Smooth muscle cell (in vitro differentiated cells): Measurements from ENCODE around the gene RAB3C. TPM values are rescaled to one million over a fixed set of nuclear protein-coding genes. Genes with fewer than 3 reads are reported as not detected.

Experiments
- DNase-seq: peaks from one replicate; lab custom pipeline; 2025; ENCODE audit not compliant: unreplicated experiment; lab: John Stamatoyannopoulos, UW
- H2AFZ ChIP-seq: fragments of 200-600 bp; sonication (generic); 2 replicates; pipeline ENCODE4 v1.6.0; 2016; ENCODE audit warnings: antibody characterized with exemption, low read depth, mild to moderate bottlenecking
- H3F3A ChIP-seq: fragments of 200-600 bp; sonication (generic); 2 replicates; pipeline ENCODE4 v1.6.0; 2017; ENCODE audit warnings: antibody characterized with exemption, low read depth
- H3K27ac ChIP-seq: fragments of 200-600 bp; sonication (generic); 2 replicates; pipeline ENCODE4 v1.5.1; 2016; ENCODE audit warnings: low read depth, mild to moderate bottlenecking
- H3K27me3 ChIP-seq: fragments of 200-600 bp; sonication (generic); 2 replicates; pipeline ENCODE4 v1.6.1; 2016; ENCODE audit warnings: low read depth, mild to moderate bottlenecking
- H3K36me3 ChIP-seq: fragments of 200-600 bp; sonication (generic); 2 replicates; pipeline ENCODE4 v1.5.1; 2016; ENCODE audit warnings: low read depth
- H3K4me1 ChIP-seq: fragments of 200-600 bp; sonication (generic); 2 replicates; pipeline ENCODE4 v1.5.1; 2016; ENCODE audit warnings: low read depth
- H3K4me2 ChIP-seq: fragments of 200-600 bp; sonication (generic); 2 replicates; pipeline ENCODE4 v1.6.0; 2016; ENCODE audit warnings: mild to moderate bottlenecking
- H3K4me3 ChIP-seq: fragments of 200-600 bp; sonication (generic); 2 replicates; pipeline ENCODE4 v1.5.1; 2016; ENCODE audit warnings: mild to moderate bottlenecking
- H3K79me2 ChIP-seq: fragments of 200-600 bp; sonication (generic); 2 replicates; pipeline ENCODE4 v1.6.0; 2016; ENCODE audit warnings: low read depth, mild to moderate bottlenecking
- H3K9ac ChIP-seq: fragments of 200-600 bp; sonication (generic); 2 replicates; pipeline ENCODE4 v1.6.0; 2016; ENCODE audit warnings: low read depth
- H3K9me3 ChIP-seq: fragments of 200-600 bp; sonication (generic); replicated peaks from 2 replicates; pipeline ENCODE4 v1.5.1; 2016; ENCODE audit warnings: low read depth
- H4K20me1 ChIP-seq: fragments of 200-600 bp; sonication (generic); 2 replicates; pipeline ENCODE4 v1.6.0; 2016; ENCODE audit warnings: low read depth
- CTCF ChIP-seq: fragments of 200-600 bp; sonication (generic); IDR thresholded peaks from 2 replicates; pipeline ENCODE4 v1.5.1; 2017; ENCODE audit warnings: borderline replicate concordance, mild to moderate bottlenecking, antibody characterized with exemption; ENCODE audit not compliant: insufficient read depth, poor library complexity, severe bottlenecking
- WGBS: methylation state at CpG from one replicate; pipeline ENCODE4 v1.1.7; 2016; ENCODE audit warnings: low lambda C conversion rate; 5-methylcytosine and 5-hydroxymethylcytosine counted together
- polyA plus RNA-seq: library from polyadenylated mRNA; unstranded; fragments of >200 nt; fragmentation: Nextera tagmentation; extraction: Ambion mirVana; gene quantifications from 2 replicates; pipeline ENCODE4 v1.2.1, GENCODE V29; 2016
- total RNA-seq: library from RNA; depleted of rRNA; stranded (reverse); fragments of >200 nt; gene quantifications from 2 replicates; pipeline ENCODE4 v1.2.3, GENCODE V29; 2014

RAB3C gene
- total and polyA plus RNA-seq, 2 experiments from 2014 or later, result 0.10 to 1.1 TPM

- no peaks in the 10 kb centered on the region for H3K36me3 ChIP-seq
- no peak overlapping the region for H3K9ac ChIP-seq
- WGBS, result 63% methylated on average over 3 of the region's 3 CpGs
- H3K4me2 ChIP-seq, result no peak overlapping the region
- H4K20me1 ChIP-seq, result no peaks in the 10 kb centered on the region
- H3K27ac ChIP-seq, result no peak overlapping the region
- no peak for DNase-seq
- no peak for TF ChIP-seq CTCF
- H3K9me3 ChIP-seq, result no peaks in the 10 kb centered on the region
- H3K4me1 ChIP-seq, result peaks cover 5% of the 10 kb centered on the region
- H3F3A ChIP-seq, result no peaks in the 10 kb centered on the region
- no peaks in the 10 kb centered on the region for H3K79me2 ChIP-seq
- H2AFZ ChIP-seq, result peak overlapping the region; percentile 29
- no peak overlapping the region for H3K4me3 ChIP-seq
- no peaks in the 10 kb centered on the region for H3K27me3 ChIP-seq
Measured at GRCh38 chr5:58622936-58623871, 40.3 kb downstream of the RAB3C start.

- Histone ChIP-seq H3K27me3 (no peaks in the 10 kb centered on the region), H3K79me2 (no peaks in the 10 kb centered on the region), H2AFZ (no peak overlapping the region), H3K27ac (no peak overlapping the region), H3K4me2 (no peak overlapping the region), H3K4me1 (peaks cover 10% of the 10 kb centered on the region), H3K4me3 (no peak overlapping the region), H3F3A (no peaks in the 10 kb centered on the region), H3K9ac (no peak overlapping the region), H4K20me1 (no peaks in the 10 kb centered on the region), H3K36me3 (no peaks in the 10 kb centered on the region), H3K9me3 (no peaks in the 10 kb centered on the region)
- TF ChIP-seq CTCF, result no peak
- DNase-seq, result no peak
- 74% methylated on average over 5 of the region's 5 CpGs for WGBS
Measured at GRCh38 chr5:58628626-58629025, 45.8 kb downstream of the RAB3C start.

- no peak for TF ChIP-seq CTCF
Measured at GRCh38 chr5:58629271-58630159, 46.6 kb downstream of the RAB3C start.

More at GRCh38 chr5:58629271-58630159, 46.6 kb downstream of the RAB3C start:
- Histone ChIP-seq H3K79me2 (no peaks in the 10 kb centered on the region), H3K27ac (no peak overlapping the region), H3F3A (no peaks in the 10 kb centered on the region), H3K4me2 (peak overlapping the region; percentile 21), H3K27me3 (no peaks in the 10 kb centered on the region), H3K36me3 (no peaks in the 10 kb centered on the region), H4K20me1 (no peaks in the 10 kb centered on the region), H3K9ac (no peak overlapping the region), H3K9me3 (no peaks in the 10 kb centered on the region), H2AFZ (no peak overlapping the region), H3K4me3 (no peak overlapping the region), H3K4me1 (peaks cover 10% of the 10 kb centered on the region)
- WGBS, result 41% methylated on average over 6 of the region's 6 CpGs
- no peak for DNase-seq
